PFSK-1 (cell line): ENCODE data around the gene ETV7.

Source experiments
- POLR2AphosphoS5 ChIP-seq: IDR thresholded peaks from 2 replicates; pipeline ENCODE4 v1.6.1; 2012; ENCODE audit warnings: low read depth, mild to moderate bottlenecking, control low read depth, low read length, moderate library complexity
- SIN3A ChIP-seq: IDR thresholded peaks from 2 replicates; pipeline ENCODE4 v1.6.1; 2012; ENCODE audit warnings: mild to moderate bottlenecking, low read length, moderate library complexity, borderline replicate concordance; ENCODE audit not compliant: insufficient read depth
- TAF1 ChIP-seq: IDR thresholded peaks from 2 replicates; pipeline ENCODE4 v1.6.1; 2012; ENCODE audit warnings: low read length, control low read depth, borderline replicate concordance; ENCODE audit not compliant: insufficient read depth

GRCh38 chr6:36370638-36371037 is 16.8 kb downstream of the ETV7 start:
- TF ChIP-seq SIN3A = no peak
- no peak for TF ChIP-seq POLR2AphosphoS5
- no peak for TF ChIP-seq TAF1
